SK-N-DZ (cell line): ENCODE data around the gene KLF9.
"Not testable (repeated sequence)": the region's sequence is repeated elsewhere in the genome, so short reads cannot be mapped to it uniquely, and the experiment has no call there.

ENCODE experiments used
- DNase-seq: peaks from one replicate; pipeline ENCODE4 v3.0.0-alpha.2; 2015; ENCODE audit warnings: low spot score

The KLF9 gene

GRCh38 chr9:70405808-70406433 lies 8.5 kb downstream of the KLF9 start:
- DNase-seq = no peak

- no peak for DNase-seq
These were observed 10.2 kb downstream of the KLF9 start for GRCh38 chr9:70404261-70404660.

DNA sequence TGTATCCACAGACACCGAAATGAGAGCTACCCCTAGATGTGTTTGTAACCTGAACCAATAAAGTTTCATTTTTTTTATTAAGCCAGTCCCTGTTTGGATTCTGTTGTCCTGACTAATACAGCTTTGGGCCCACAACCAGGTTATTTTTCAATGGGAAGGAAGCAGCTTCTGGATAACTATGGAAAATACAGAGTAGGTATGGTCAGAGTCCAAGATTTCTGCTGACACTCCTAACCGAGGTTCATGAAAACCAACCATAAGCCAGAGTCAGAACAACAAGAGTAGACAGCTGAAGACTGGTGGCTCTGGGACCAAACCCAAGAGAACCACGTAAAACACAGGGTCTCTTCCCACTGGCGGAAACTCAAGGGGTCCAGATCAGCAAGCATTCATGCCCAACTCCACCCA lies 10.8 kb downstream of the KLF9 start:
- DNase-seq = no peak

DNA sequence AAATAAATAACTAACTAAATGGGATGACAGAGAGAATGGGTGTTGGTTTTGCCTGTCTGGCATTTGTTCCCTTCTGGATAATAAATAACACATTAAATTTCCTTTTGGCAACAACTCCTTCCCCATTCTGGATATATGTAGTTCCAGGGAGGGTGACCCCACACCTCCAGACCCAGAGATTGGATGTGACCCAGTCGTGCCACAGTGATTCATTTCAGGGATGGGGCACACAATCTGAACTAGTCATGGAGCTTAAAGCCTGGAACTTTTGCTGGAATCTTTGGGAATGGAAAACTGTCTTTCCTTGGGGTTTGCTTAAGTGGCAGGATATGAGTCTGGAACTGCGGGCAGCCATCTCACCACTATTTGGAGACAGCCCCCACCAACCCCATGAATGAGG lies 11.3 kb downstream of the KLF9 start:
- no peak for DNase-seq

DNA sequence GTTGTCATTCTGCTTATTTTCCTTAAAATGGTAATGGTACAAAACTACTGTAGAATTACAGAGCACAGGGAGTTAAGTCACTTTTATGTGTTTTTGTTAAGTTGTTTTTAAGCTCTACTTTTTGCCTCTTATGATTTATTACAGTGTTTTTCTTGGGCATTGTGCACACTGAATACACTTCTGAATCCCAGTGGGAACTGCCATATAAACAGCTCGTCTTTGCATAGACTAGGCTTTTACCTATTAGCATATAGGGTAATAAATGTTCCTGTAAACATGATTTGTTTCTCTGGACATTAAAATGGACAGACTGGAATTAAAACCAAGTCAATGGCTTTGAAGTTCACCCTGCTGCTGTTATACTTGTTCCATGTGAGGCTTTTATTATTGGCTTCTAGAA lies 12.2 kb downstream of the KLF9 start:
- DNase-seq = no peak

DNA sequence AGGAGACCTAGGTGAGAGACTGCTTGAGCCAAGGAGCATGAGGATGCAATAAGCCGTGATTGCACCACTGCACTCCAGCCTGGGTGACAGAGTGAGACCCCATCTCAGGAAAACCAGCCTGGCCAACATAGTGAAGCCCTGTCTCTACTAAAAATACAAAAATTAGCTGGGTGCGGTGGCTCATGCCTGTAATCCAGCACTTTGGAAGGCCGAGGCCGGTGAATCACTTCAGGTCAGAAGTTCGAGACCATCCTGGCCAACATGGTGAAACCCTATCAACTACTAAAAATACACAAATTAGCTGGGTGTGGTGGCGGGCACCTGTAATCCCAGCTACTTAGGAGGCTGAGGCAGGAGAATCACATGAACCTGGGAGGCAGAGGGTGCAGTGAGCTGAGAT lies 13.2 kb downstream of the KLF9 start:
- DNase-seq = not testable (repeated sequence)

DNA sequence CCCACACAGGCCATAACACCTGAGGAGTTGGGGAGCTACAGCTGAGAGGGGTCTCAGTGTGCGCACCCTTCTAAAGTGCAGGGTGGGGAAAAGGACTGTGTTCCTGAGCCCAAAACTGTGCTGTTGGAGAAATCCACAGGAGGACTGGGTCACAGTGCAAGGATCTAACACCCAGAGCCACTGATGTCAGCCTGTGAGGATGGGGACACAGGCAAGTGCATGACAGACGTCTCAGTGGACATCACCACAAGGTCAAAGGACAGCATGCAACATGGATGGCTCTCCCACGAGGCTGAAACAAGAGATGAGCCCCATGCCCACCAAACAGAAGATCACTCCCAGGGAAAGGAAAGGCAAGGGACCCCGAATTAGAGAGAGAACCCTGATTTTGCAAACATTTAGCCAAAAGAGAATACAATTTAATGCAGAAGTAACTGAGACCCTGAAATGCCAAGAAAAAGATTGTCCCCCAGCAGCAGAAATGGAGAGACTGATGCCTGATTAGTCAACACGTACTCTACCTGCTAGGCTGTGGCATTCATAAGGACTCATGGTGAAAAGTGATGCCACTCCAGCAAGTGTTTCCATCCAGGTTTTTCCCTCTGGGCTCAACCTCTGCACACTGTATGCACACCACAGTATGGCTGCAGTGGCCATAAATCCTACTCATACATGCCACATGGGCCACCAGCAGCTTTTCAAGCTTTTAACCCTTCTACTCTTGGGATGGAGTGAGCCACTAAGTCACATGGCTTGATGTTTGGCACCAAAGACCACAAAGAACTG lies 14.2 kb downstream of the KLF9 start:
- no peak for DNase-seq

DNA sequence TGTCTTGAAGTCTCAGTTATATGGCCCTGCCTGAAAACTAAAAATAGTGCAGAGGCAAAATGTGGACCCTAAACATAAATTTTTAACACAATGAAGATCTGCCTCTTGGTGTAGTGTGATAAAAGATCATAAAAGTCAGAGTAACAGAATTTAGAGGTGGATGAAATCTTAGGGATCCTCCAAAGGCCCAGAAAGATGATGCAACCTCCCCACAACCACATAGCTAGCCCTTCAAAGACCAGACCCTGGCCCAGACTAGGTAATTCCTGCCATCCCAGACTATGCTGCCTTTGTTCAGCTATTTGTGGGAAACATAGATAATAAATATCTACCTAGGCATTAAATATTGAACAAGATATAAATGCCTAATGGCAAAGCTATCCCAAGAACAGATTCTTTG lies 15.3 kb downstream of the KLF9 start:
- DNase-seq = no peak

DNA sequence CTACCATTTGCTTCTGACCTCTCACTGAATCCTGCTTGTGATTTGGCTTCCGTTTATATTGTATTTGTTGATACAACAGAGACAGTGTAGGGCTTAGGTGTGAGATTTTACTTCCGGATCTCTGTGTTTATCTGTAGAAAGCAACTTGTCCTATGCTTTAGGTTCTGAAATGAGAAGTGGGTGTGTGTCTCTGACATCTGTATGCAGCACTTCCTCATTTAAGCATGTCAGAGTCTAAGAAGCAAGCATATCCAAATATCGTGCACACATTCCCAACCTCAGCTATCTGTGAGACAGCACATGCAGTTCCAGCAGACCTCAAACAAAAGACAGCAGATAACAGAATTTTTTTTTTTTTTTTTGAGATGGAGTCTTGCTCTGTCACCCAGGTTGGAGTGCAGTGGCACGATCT lies 16.3 kb downstream of the KLF9 start:
- DNase-seq = no peak

- no peak for DNase-seq
These were observed 18.8 kb downstream of the KLF9 start for GRCh38 chr9:70395652-70396051.

- no peak for DNase-seq
These were observed 21.6 kb downstream of the KLF9 start for GRCh38 chr9:70392850-70393249.

DNA sequence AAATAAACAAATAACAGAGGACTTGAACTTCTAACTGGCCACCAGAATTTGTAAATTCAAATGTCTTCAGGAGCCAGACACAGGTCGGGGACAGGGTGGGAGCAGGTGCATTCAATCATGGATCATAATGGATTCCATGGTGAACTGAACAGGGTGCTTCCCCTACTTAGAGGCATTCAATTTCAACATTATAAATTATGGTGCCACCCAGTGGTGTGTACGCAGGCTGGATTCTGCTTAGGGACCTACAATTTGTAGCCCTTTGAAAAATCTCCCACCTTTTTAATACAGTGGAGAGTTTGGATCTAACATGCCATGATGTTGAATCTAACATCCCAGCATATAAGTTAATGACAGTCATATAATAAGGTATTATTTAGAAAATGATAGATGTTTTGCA lies 22.3 kb downstream of the KLF9 start:
- DNase-seq = peak; percentile 30

DNA sequence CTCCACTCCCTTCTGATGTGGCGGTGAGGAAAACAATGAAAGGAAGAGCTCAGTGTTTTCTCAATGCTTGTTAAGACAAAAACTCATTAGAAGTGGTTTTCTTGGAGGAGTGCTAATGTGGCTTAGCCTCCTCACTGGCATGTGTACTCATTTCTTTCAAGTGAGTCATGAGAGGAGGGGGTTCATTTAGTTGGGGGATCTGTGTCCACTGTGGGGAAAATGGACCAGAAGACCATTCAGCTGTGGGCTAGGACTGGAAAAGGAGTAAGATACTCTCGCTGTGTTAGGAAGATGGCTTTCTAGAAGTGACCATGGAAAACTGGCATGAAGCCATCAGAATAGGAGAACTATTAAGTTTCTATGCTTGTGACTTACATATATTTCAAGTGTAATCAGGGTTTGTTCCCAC lies 23.5 kb downstream of the KLF9 start:
- DNase-seq = no peak

DNA sequence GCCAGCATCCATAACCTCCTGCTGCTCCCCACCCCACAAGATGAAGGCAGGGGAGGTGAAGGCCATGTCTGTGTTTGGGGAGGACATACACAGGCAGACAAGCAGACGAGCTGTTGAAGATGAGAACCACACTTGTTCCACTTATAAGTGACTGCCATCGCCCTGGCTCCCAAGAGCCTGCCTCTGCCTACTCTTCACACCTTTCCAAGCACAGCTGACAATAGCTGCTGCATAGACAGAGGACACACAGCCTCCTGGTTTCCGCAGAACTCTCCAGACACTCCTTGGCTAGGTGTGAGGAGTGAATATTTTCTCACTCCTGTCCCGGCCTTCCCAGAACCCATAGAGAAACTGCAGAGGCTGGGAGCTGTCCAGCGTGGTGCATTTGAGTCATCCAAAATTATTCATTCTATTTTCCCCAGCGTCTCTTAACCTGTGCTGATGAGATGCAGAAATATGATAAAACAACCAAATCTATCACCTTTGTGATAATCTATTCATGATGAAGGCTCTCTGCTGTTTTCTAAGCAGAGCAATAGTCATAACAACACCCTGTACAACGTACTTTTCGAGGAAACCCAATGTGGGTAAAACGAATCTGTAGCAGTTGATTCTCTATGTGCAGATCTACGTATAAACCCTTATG lies 24.7 kb downstream of the KLF9 start:
- DNase-seq = peak; percentile 24

- DNase-seq = no peak
These were observed 25.3 kb downstream of the KLF9 start for GRCh38 chr9:70389188-70389587.

- DNase-seq = no peak
These were observed 26.8 kb downstream of the KLF9 start for GRCh38 chr9:70387663-70388062.

GRCh38 chr9:70385426-70385825 lies 29.0 kb downstream of the KLF9 start:
- DNase-seq = no peak

DNA sequence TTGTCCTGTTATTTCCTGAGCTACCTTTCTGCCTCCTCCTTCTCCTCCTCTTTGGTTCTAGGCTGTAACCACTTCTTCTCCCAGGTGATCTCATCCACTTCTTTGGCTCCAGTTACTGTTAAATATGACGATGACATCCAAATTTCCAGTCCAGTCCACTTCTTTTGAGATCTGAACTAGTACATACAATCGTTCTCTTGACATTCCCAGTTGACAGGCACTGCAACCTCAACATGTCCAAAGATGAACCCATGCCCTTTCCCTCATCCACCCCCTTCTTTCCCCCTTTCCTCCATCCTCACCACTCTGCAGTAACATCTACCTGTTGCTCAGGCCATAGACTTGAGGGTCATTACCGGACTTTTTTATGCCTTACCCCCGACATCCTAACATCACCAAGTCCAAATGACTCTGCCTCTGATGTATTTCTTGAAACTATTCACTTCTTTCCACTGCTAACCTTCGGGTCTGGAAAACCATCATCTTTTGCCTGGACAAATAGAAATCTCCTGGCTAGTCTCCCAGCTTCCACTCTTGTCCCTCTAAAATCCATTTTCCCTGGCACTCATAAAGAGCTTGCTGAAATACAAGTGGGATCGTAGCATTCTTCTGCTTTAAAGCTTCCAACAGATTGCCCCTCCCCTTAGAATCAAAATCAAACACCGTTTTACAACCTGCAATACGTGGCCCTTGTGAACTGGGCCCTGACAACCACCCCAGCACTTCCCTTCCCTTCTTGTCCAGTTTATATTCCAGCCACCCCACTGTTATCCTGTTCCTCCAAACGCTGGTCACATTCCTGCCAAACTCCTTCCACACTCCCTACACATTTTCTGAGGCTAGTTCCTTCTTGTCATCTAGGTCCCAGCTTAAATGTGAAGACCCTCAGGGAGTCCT lies 31.5 kb downstream of the KLF9 start:
- no peak for DNase-seq

DNA sequence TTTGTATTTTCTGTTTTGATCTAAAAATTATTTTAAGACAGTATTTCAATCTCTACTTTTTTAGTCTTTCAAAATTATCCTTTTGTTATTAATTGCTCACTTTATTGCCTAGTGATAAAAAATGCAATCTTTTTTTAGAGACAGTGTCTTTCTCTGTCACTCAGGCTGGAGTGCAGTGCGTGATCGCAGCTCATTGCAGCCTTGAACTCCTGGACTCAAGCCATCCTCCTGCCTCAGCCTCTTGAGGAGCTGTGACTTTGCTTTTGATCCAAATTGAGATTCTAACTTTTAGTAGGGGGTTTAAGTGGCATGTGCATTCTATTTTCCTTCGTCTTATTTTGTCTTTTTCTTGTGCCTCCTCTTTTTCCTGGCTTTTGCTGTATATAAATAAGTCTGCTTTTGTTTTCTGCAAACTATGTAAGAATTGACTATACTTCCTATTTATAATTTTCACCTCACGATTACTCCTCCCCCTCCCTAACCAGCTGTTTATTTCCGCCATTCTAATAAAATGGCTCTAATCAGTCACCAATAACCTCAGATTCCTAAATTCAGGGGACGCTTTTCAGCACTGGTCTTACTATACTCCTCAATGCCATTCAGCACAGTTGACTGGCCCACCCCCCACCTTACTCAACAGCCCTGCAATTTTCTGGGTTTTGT lies 32.3 kb downstream of the KLF9 start:
- no peak for DNase-seq

GRCh38 chr9:70374962-70375618 lies 39.4 kb downstream of the KLF9 start:
- DNase-seq = no peak
